HCT116 (cell line): Measurements from ENCODE around the gene PDE9A. TPM values are rescaled to one million over a fixed set of nuclear protein-coding genes. Genes with fewer than 3 reads are reported as not detected.

Experiments used
- ATAC-seq: fragments of 200-7000 bp; cut with Tn5 transposase; 2 replicates; pipeline ENCODE4 v1.9.1; 2020; ENCODE audit warnings: mild to moderate bottlenecking, moderate library complexity
- BruUV-seq: library from RNA; stranded (reverse); fragments of 400-500 nt; replicated peaks from 2 replicates; lab custom pipeline; 2021; lab: Mats Ljungman, UMichigan
- CTCF ChIA-PET: fragments of 300-600 bp; sonication (Branson Sonifier 250); formaldehyde crosslinking; loops from one replicate; lab custom pipeline; 2021; ENCODE audit warnings: antibody characterized with exemption; lab: Charles Lee
- POLR2A ChIA-PET: fragments of 300-600, 350-600 bp; sonication (Branson Sonifier 250); formaldehyde crosslinking; loops from one replicate; lab custom pipeline; 2021; ENCODE audit warnings: antibody characterized with exemption; lab: Charles Lee
- RAD21 ChIA-PET, 2 experiments: fragments of 300-600 bp; sonication (Branson Sonifier 250); formaldehyde crosslinking; loops; one replicate each; lab custom pipeline; 2023; ENCODE audit warnings: low total read pairs in 2 of 2; ENCODE audit not compliant: uncharacterized antibody in 2 of 2, unreplicated experiment in 2 of 2, low non-redundant PET in 1 of 2; lab: Charles Lee
- DNase-seq: peaks from one replicate; pipeline ENCODE4 v3.0.0-alpha.2; 2010; ENCODE audit warnings: low read depth, low spot score
- H2AFZ ChIP-seq: fragments of 200-600 bp; shearing (Covaris generic), sonication (generic); 2 replicates; pipeline ENCODE4 v1.6.1; 2017; ENCODE audit warnings: low read depth, mixed run types, mixed read lengths, antibody characterized with exemption, low read length; ENCODE audit not compliant: poor library complexity, severe bottlenecking
- H3K27ac ChIP-seq: 2 replicates; pipeline ENCODE4 v1.5.1; 2012; ENCODE audit warnings: low read depth, low read length
- H3K27me3 ChIP-seq: fragments of 200-600 bp; sonication (generic); 2 replicates; pipeline ENCODE4 v1.6.1; 2016; ENCODE audit warnings: mixed run types, low read length, mixed read lengths; ENCODE audit not compliant: insufficient read depth
- H3K36me3 ChIP-seq, 2 experiments: fragments of 200-500 bp in 1 of 2; fragments of 200-600 bp in 1 of 2; sonication (Bioruptor generic) in 1 of 2; sonication (generic) in 1 of 2; 2 replicates each; pipeline versions ENCODE4 v1.5.1 to v1.6.1; 2014 to 2016; ENCODE audit warnings: low read length in 2 of 2, inconsistent platforms in 1 of 2, mixed read lengths in 1 of 2, mixed run types in 1 of 2; ENCODE audit not compliant: insufficient read depth in 2 of 2, control insufficient read depth in 1 of 2
- H3K4me1 ChIP-seq, 2 experiments: fragments of 200-600 bp in 1 of 2; sonication (generic) in 1 of 2; 2 replicates each; pipeline versions ENCODE4 v1.5.1 to v1.6.1; 2012 to 2017; ENCODE audit warnings: low read length in 2 of 2, inconsistent platforms in 1 of 2, mild to moderate bottlenecking in 1 of 2, mixed read lengths in 1 of 2, mixed run types in 1 of 2, moderate library complexity in 1 of 2; ENCODE audit not compliant: insufficient read depth in 2 of 2, control insufficient read depth in 1 of 2
- H3K4me2 ChIP-seq: fragments of 200-600 bp; sonication (generic); 2 replicates; pipeline ENCODE4 v1.6.1; 2017; ENCODE audit warnings: mixed run types, low read length, mixed read lengths
- H3K4me3 ChIP-seq, 2 experiments: fragments of 200-600 bp in 1 of 2; sonication (generic) in 1 of 2; replicated peaks in 1 of 2; 2 replicates each; pipeline ENCODE4 v1.5.1; 2011 to 2016; ENCODE audit warnings: low read length in 2 of 2, control low read depth in 1 of 2, low read depth in 1 of 2, mild to moderate bottlenecking in 1 of 2, mixed read lengths in 1 of 2, mixed run types in 1 of 2
- H3K79me2 ChIP-seq: fragments of 200-600 bp; sonication (generic); 2 replicates; pipeline ENCODE4 v1.6.1; 2017; ENCODE audit warnings: mild to moderate bottlenecking, mixed run types, low read length, moderate library complexity, mixed read lengths; ENCODE audit not compliant: insufficient read depth
- H3K9ac ChIP-seq: fragments of 200-600 bp; sonication (generic); 2 replicates; pipeline ENCODE4 v1.6.1; 2016; ENCODE audit warnings: low read length, mixed read lengths
- H3K9me2 ChIP-seq: fragments of 200-600 bp; sonication (generic), shearing (Covaris generic); 2 replicates; pipeline ENCODE4 v1.6.1; 2017; ENCODE audit warnings: mixed run types, mild to moderate bottlenecking, moderate library complexity; ENCODE audit not compliant: insufficient read depth
- H3K9me3 ChIP-seq, 2 experiments: fragments of 200-500 bp in 1 of 2; fragments of 200-600 bp in 1 of 2; sonication (Bioruptor generic) in 1 of 2; sonication (generic) in 1 of 2; 2 replicates each; pipeline ENCODE4 v1.6.1; 2014 to 2017; ENCODE audit warnings: low read length in 2 of 2, mixed read lengths in 2 of 2, inconsistent platforms in 1 of 2, low read depth in 1 of 2, mild to moderate bottlenecking in 1 of 2, mixed run types in 1 of 2, moderate library complexity in 1 of 2; ENCODE audit not compliant: control insufficient read depth in 1 of 2, insufficient read depth in 1 of 2
- H4K20me1 ChIP-seq: fragments of 200-600 bp; sonication (generic), shearing (Covaris generic); 2 replicates; pipeline ENCODE4 v1.6.1; 2017; ENCODE audit warnings: mixed run types, mild to moderate bottlenecking, moderate library complexity; ENCODE audit not compliant: insufficient read depth
- ATF3 ChIP-seq: IDR thresholded peaks from 2 replicates; pipeline ENCODE4 v1.6.1; 2012
- CBX3 ChIP-seq: IDR thresholded peaks from 2 replicates; pipeline ENCODE4 v1.6.1; 2012; ENCODE audit warnings: low read depth
- CTCF ChIP-seq, 3 experiments: fragments of 200-600 bp in 1 of 3; sonication (generic) in 1 of 3; IDR thresholded peaks in 2 of 3; conservative IDR thresholded peaks in 1 of 3; 2 replicates each; pipeline ENCODE4 v1.5.1; 2012 to 2017; ENCODE audit warnings: low read depth in 2 of 3, low read length in 2 of 3, antibody characterized with exemption in 1 of 3, borderline replicate concordance in 1 of 3, control low read depth in 1 of 3, mild to moderate bottlenecking in 1 of 3, mixed read lengths in 1 of 3, mixed run types in 1 of 3, moderate library complexity in 1 of 3; ENCODE audit not compliant: insufficient read depth in 1 of 3
- EGR1 ChIP-seq: IDR thresholded peaks from 2 replicates; pipeline ENCODE4 v1.6.1; 2012; ENCODE audit warnings: low read depth
- ELF1 ChIP-seq: IDR thresholded peaks from 2 replicates; pipeline ENCODE4 v1.6.1; 2012; ENCODE audit warnings: low read depth, borderline replicate concordance
- EZH2 ChIP-seq: fragments of 200-600 bp; sonication (generic); IDR thresholded peaks from 2 replicates; pipeline ENCODE4 v1.6.1; 2017; ENCODE audit warnings: antibody characterized with exemption, mixed run types
- EZH2phosphoT487 ChIP-seq: fragments of 200-600 bp; IDR thresholded peaks from 2 replicates; pipeline ENCODE4 v1.6.1; 2018; ENCODE audit warnings: antibody characterized with exemption, borderline replicate concordance
- FOSL1 ChIP-seq: IDR thresholded peaks from 2 replicates; pipeline ENCODE4 v1.6.1; 2012; ENCODE audit warnings: low read depth
- POLR2AphosphoS5 ChIP-seq: IDR thresholded peaks from 2 replicates; pipeline ENCODE4 v1.6.1; 2011; ENCODE audit warnings: mild to moderate bottlenecking, low read depth, low read length, moderate library complexity
- SIN3A ChIP-seq: IDR thresholded peaks from 2 replicates; pipeline ENCODE4 v1.6.1; 2012; ENCODE audit warnings: low read depth
- SRF ChIP-seq: IDR thresholded peaks from 2 replicates; pipeline ENCODE4 v1.6.1; 2012; ENCODE audit warnings: low read depth
- TCF7L2 ChIP-seq: IDR thresholded peaks from 2 replicates; pipeline ENCODE4 v1.7.0; 2011; ENCODE audit warnings: borderline replicate concordance, inconsistent platforms; ENCODE audit not compliant: insufficient read depth, insufficient read length; ENCODE audit errors: extremely low read depth
- ZFX ChIP-seq: fragments of 450-650 bp; IDR thresholded peaks from 2 replicates; pipeline ENCODE4 v1.6.1; 2017
- ZNF274 ChIP-seq: fragments of 200-500 bp; sonication (Bioruptor generic); IDR thresholded peaks from 2 replicates; pipeline ENCODE4 v1.6.1; 2014; ENCODE audit warnings: mild to moderate bottlenecking, low read depth, low read length, inconsistent platforms
- intact Hi-C: fragments of 100-400 bp; cut with micrococcal nuclease; formaldehyde crosslinking; loops from 2 replicates; pipeline ENCODE4 v1.10.0; 2022
- total RNA-seq: library from RNA; stranded (reverse); gene quantifications from one replicate; pipeline ENCODE4 v1.2.1, GENCODE V29; 2021; ENCODE audit not compliant: unreplicated experiment
- TF ChIP-seq, protein P1 (sequence below): IDR thresholded peaks from 2 replicates; pipeline ENCODE4 v1.6.1; 2012

The PDE9A gene
- total RNA-seq, 1 experiment from 2014 or later = 31.4 TPM

- intact Hi-C loops = no loop called here
- ChIA-PET RAD21 (no interaction called here), CTCF (no interaction called here), POLR2A (no interaction called here)
- TF ChIP-seq ZFX (no peak), EGR1 (no peak), ATF3 (no peak), FOSL1 (no peak), SIN3A (no peak), TCF7L2 (no peak), CTCF (IDR thresholded peaks at IDR 0.05 in 2 of 3, conservative IDR thresholded peaks at IDR 0.05 in 1 of 3; ENCODE audit: borderline replicate concordance in 1 of 3, insufficient read depth in 1 of 3, low read depth in 2 of 3, low read length in 2 of 3) (peak in 1 of 3 experiments; percentile 21; a peak in 2 of 6 replicates)
- Histone ChIP-seq H4K20me1 (no peaks in the 10 kb centered on the region), H3K4me2 (no peak overlapping the region), H3K27ac (no peak overlapping the region), H3K27me3 (no peaks in the 10 kb centered on the region), H2AFZ (no peak overlapping the region), H3K79me2 (no peaks in the 10 kb centered on the region), H3K9me2 (no peaks in the 10 kb centered on the region), H3K9ac (no peak overlapping the region), H3K36me3 (no peaks in the 10 kb centered on the region), H3K4me3 (no peak overlapping the region), H3K4me1 (no peaks in the 10 kb centered on the region), H3K9me3 (no peaks in the 10 kb centered on the region)
- no TSS peak for BruUV-seq
- ATAC-seq (no peak), DNase-seq (no peak)
Observed at GRCh38 chr21:42688841-42689371, 35.5 kb downstream of the PDE9A start.

DNA sequence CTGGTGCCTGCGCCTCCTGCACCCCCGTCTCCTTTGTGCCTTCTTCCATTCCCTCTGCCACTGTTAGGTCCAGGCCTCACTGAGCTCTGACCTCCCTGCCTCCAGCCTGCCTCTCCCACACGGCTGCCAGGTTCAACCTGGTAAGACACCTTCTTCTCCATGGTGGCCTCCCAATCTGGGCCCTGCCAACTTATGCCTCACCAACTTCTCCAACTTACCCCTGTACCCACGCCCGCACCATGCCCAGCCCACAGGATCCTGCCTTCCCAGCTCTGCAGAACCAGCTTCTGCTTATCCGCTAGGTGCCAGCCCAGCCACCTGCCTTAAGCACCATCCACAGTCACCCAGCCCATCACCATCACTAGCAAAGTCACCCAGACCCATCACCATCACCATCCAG is 37.2 kb downstream of the PDE9A start:
- ChIA-PET CTCF (no interaction called here), RAD21 (no interaction called here), POLR2A (no interaction called here)
- Histone ChIP-seq H3K9ac (no peak overlapping the region), H3K9me3 (no peaks in the 10 kb centered on the region), H3K4me2 (no peak overlapping the region), H3K27ac (no peak overlapping the region), H2AFZ (no peak overlapping the region), H3K27me3 (no peaks in the 10 kb centered on the region), H3K4me1 (no peaks in the 10 kb centered on the region), H3K36me3 (no peaks in the 10 kb centered on the region), H3K79me2 (no peaks in the 10 kb centered on the region), H4K20me1 (no peaks in the 10 kb centered on the region), H3K9me2 (no peaks in the 10 kb centered on the region), H3K4me3 (no peak overlapping the region)
- intact Hi-C loops = no loop called here
- ATAC-seq = no peak
- BruUV-seq = no TSS peak
- DNase-seq = no peak
- TF ChIP-seq TCF7L2 (no peak), EZH2 (no peak), ATF3 (no peak), CTCF (IDR thresholded peaks at IDR 0.05 in 2 of 3, conservative IDR thresholded peaks at IDR 0.05 in 1 of 3; ENCODE audit: borderline replicate concordance in 1 of 3, insufficient read depth in 1 of 3, low read depth in 2 of 3, low read length in 2 of 3) (no peak), EZH2phosphoT487 (no peak), ZNF274 (no peak), CBX3 (no peak), POLR2AphosphoS5 (no peak), SRF (no peak), SIN3A (no peak), ZFX (no peak), EGR1 (no peak), ELF1 (no peak)
- TF ChIP-seq, protein P1, sequence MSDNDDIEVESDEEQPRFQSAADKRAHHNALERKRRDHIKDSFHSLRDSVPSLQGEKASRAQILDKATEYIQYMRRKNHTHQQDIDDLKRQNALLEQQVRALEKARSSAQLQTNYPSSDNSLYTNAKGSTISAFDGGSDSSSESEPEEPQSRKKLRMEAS = no peak
